Smooth muscle cell (in vitro differentiated cells): ENCODE data around the gene ARID5A. TPM values are rescaled to one million over a fixed set of nuclear protein-coding genes. Genes with fewer than 3 reads are reported as not detected.
A peak's percentile ranks its signal among the peaks of the same experiment; 100 is the strongest.

Experiments
- DNase-seq: peaks from one replicate; lab custom pipeline; 2025; ENCODE audit not compliant: unreplicated experiment; lab: John Stamatoyannopoulos, UW
- H2AFZ ChIP-seq: fragments of 200-600 bp; sonication (generic); 2 replicates; pipeline ENCODE4 v1.6.0; 2016; ENCODE audit warnings: antibody characterized with exemption, low read depth, mild to moderate bottlenecking
- H3F3A ChIP-seq: fragments of 200-600 bp; sonication (generic); 2 replicates; pipeline ENCODE4 v1.6.0; 2017; ENCODE audit warnings: antibody characterized with exemption, low read depth
- H3K27ac ChIP-seq: fragments of 200-600 bp; sonication (generic); 2 replicates; pipeline ENCODE4 v1.5.1; 2016; ENCODE audit warnings: low read depth, mild to moderate bottlenecking
- H3K27me3 ChIP-seq: fragments of 200-600 bp; sonication (generic); 2 replicates; pipeline ENCODE4 v1.6.1; 2016; ENCODE audit warnings: low read depth, mild to moderate bottlenecking
- H3K36me3 ChIP-seq: fragments of 200-600 bp; sonication (generic); 2 replicates; pipeline ENCODE4 v1.5.1; 2016; ENCODE audit warnings: low read depth
- H3K4me1 ChIP-seq: fragments of 200-600 bp; sonication (generic); 2 replicates; pipeline ENCODE4 v1.5.1; 2016; ENCODE audit warnings: low read depth
- H3K4me2 ChIP-seq: fragments of 200-600 bp; sonication (generic); 2 replicates; pipeline ENCODE4 v1.6.0; 2016; ENCODE audit warnings: mild to moderate bottlenecking
- H3K4me3 ChIP-seq: fragments of 200-600 bp; sonication (generic); 2 replicates; pipeline ENCODE4 v1.5.1; 2016; ENCODE audit warnings: mild to moderate bottlenecking
- H3K79me2 ChIP-seq: fragments of 200-600 bp; sonication (generic); 2 replicates; pipeline ENCODE4 v1.6.0; 2016; ENCODE audit warnings: low read depth, mild to moderate bottlenecking
- H3K9ac ChIP-seq: fragments of 200-600 bp; sonication (generic); 2 replicates; pipeline ENCODE4 v1.6.0; 2016; ENCODE audit warnings: low read depth
- H3K9me3 ChIP-seq: fragments of 200-600 bp; sonication (generic); replicated peaks from 2 replicates; pipeline ENCODE4 v1.5.1; 2016; ENCODE audit warnings: low read depth
- H4K20me1 ChIP-seq: fragments of 200-600 bp; sonication (generic); 2 replicates; pipeline ENCODE4 v1.6.0; 2016; ENCODE audit warnings: low read depth
- CTCF ChIP-seq: fragments of 200-600 bp; sonication (generic); IDR thresholded peaks from 2 replicates; pipeline ENCODE4 v1.5.1; 2017; ENCODE audit warnings: borderline replicate concordance, mild to moderate bottlenecking, antibody characterized with exemption; ENCODE audit not compliant: insufficient read depth, poor library complexity, severe bottlenecking
- WGBS: methylation state at CpG from one replicate; pipeline ENCODE4 v1.1.7; 2016; ENCODE audit warnings: low lambda C conversion rate; 5-methylcytosine and 5-hydroxymethylcytosine counted together
- polyA plus RNA-seq: library from polyadenylated mRNA; unstranded; fragments of >200 nt; fragmentation: Nextera tagmentation; extraction: Ambion mirVana; gene quantifications from 2 replicates; pipeline ENCODE4 v1.2.1, GENCODE V29; 2016
- total RNA-seq: library from RNA; depleted of rRNA; stranded (reverse); fragments of >200 nt; gene quantifications from 2 replicates; pipeline ENCODE4 v1.2.3, GENCODE V29; 2014

ARID5A gene
- total and polyA plus RNA-seq, 2 experiments from 2014 or later = 12.1 to 25.6 TPM

GRCh38 chr2:96506016-96506906, 30.3 kb upstream of the ARID5A start:
- no peaks in the 10 kb centered on the region for H3K79me2 ChIP-seq
- 81% methylated on average over 8 of the region's 8 CpGs for WGBS
- H3K9ac ChIP-seq = no peak overlapping the region

GRCh38 chr2:96506907-96507240, 29.7 kb upstream of the ARID5A start:
- no peaks in the 10 kb centered on the region for H3K36me3 ChIP-seq
- no peaks in the 10 kb centered on the region for H3F3A ChIP-seq
- no peak for TF ChIP-seq CTCF
- H3K79me2 ChIP-seq = no peaks in the 10 kb centered on the region
- H4K20me1 ChIP-seq = no peaks in the 10 kb centered on the region
- DNase-seq = no peak
- no peak overlapping the region for H3K9ac ChIP-seq
- peaks cover 5% of the 10 kb centered on the region for H3K27me3 ChIP-seq
- H3K4me2 ChIP-seq = no peak overlapping the region
- no peaks in the 10 kb centered on the region for H3K9me3 ChIP-seq
- 94% methylated on average over 7 of the region's 7 CpGs for WGBS
- H2AFZ ChIP-seq = no peak overlapping the region
- H3K4me1 ChIP-seq = no peaks in the 10 kb centered on the region
- no peak overlapping the region for H3K4me3 ChIP-seq
- H3K27ac ChIP-seq = no peak overlapping the region

More at GRCh38 chr2:96506016-96506906, 30.3 kb upstream of the ARID5A start:
- Histone ChIP-seq H3K4me1 (no peaks in the 10 kb centered on the region), H3F3A (no peaks in the 10 kb centered on the region), H3K27me3 (peaks cover 5% of the 10 kb centered on the region), H3K9me3 (no peaks in the 10 kb centered on the region), H4K20me1 (no peaks in the 10 kb centered on the region), H3K4me2 (no peak overlapping the region), H3K36me3 (no peaks in the 10 kb centered on the region), H3K27ac (peak overlapping the region; percentile 43), H2AFZ (no peak overlapping the region), H3K4me3 (no peak overlapping the region)
- no peak for DNase-seq
- TF ChIP-seq CTCF = no peak

- Histone ChIP-seq H3K4me3 (peak overlapping the region; percentile 29), H3K9ac (no peak overlapping the region), H3K9me3 (no peaks in the 10 kb centered on the region), H2AFZ (peak overlapping the region; percentile 31), H3K36me3 (no peaks in the 10 kb centered on the region), H3K79me2 (no peaks in the 10 kb centered on the region), H3K4me1 (no peaks in the 10 kb centered on the region), H4K20me1 (no peaks in the 10 kb centered on the region), H3K27ac (no peak overlapping the region), H3K27me3 (peaks cover 5% of the 10 kb centered on the region), H3K4me2 (peak overlapping the region; percentile 78), H3F3A (no peaks in the 10 kb centered on the region)
- DNase-seq = peak; percentile 48
- 34% methylated on average over 28 of the region's 38 CpGs for WGBS
- TF ChIP-seq CTCF = peak; percentile 95
Observed at GRCh38 chr2:96507957-96508520, 28.5 kb upstream of the ARID5A start.
